Neuronal stem cell (in vitro differentiated cells): Measurements from ENCODE around the gene DNAJC6.

Source experiments
- DNase-seq: peaks from one replicate; pipeline ENCODE4 v3.0.0-alpha.2; 2013; ENCODE audit warnings: low spot score
- H2AFZ ChIP-seq: one replicate; pipeline ENCODE4 v1.6.1; 2013; ENCODE audit warnings: mild to moderate bottlenecking, low read length, inconsistent platforms
- H2AK5ac ChIP-seq: 2 replicates; pipeline ENCODE4 v1.6.1; 2013; ENCODE audit warnings: low read depth, mild to moderate bottlenecking, inconsistent platforms, low read length, moderate library complexity, mixed read lengths
- H2BK120ac ChIP-seq: 2 replicates; pipeline ENCODE4 v1.6.1; 2013; ENCODE audit warnings: low read depth, mild to moderate bottlenecking, inconsistent platforms, low read length, moderate library complexity, mixed read lengths
- H2BK12ac ChIP-seq: one replicate; pipeline ENCODE4 v1.6.1; 2013; ENCODE audit warnings: low read length, inconsistent platforms
- H2BK15ac ChIP-seq: 2 replicates; pipeline ENCODE4 v1.6.1; 2013; ENCODE audit warnings: mild to moderate bottlenecking, low read length, inconsistent platforms, mixed read lengths
- H2BK5ac ChIP-seq: one replicate; pipeline ENCODE4 v1.6.1; 2013; ENCODE audit warnings: inconsistent platforms, mild to moderate bottlenecking, low read length, moderate library complexity
- H3K14ac ChIP-seq: one replicate; pipeline ENCODE4 v1.6.1; 2013; ENCODE audit warnings: low read length, inconsistent platforms
- H3K18ac ChIP-seq: 2 replicates; pipeline ENCODE4 v1.6.1; 2013; ENCODE audit warnings: low read length, inconsistent platforms
- H3K23ac ChIP-seq: 2 replicates; pipeline ENCODE4 v1.6.1; 2013; ENCODE audit warnings: low read depth, mild to moderate bottlenecking, mixed read lengths, low read length, inconsistent platforms; ENCODE audit not compliant: poor library complexity
- H3K27ac ChIP-seq: replicated peaks from 3 replicates; pipeline ENCODE4 v1.5.1; 2013; ENCODE audit warnings: low read length, inconsistent platforms
- H3K27me3 ChIP-seq, 3 experiments: 2 replicates each; pipeline ENCODE4 v1.6.1; 2013; ENCODE audit warnings: low read length in 3 of 3, mild to moderate bottlenecking in 2 of 3, inconsistent platforms in 1 of 3, low read depth in 1 of 3, mixed read lengths in 1 of 3, moderate library complexity in 1 of 3; ENCODE audit not compliant: control insufficient read depth in 3 of 3, insufficient read depth in 3 of 3
- H3K36me3 ChIP-seq, 2 donors: replicated peaks in 1 of 2; 2 replicates each; pipeline ENCODE4 v1.6.1; 2013; ENCODE audit warnings: low read length in 2 of 2; ENCODE audit not compliant: control insufficient read depth in 2 of 2, insufficient read depth in 2 of 2
- H3K4ac ChIP-seq: 2 replicates; pipeline ENCODE4 v1.6.1; 2013; ENCODE audit warnings: inconsistent platforms, mild to moderate bottlenecking, low read length, moderate library complexity
- H3K4me1 ChIP-seq, 2 donors: 1 replicate in 1 of 2; 2 replicates in 1 of 2; pipeline ENCODE4 v1.6.1; 2013; ENCODE audit warnings: low read length in 2 of 2, low read depth in 1 of 2; ENCODE audit not compliant: control insufficient read depth in 2 of 2, insufficient read depth in 1 of 2
- H3K4me2 ChIP-seq: one replicate; pipeline ENCODE4 v1.6.1; 2013; ENCODE audit warnings: mild to moderate bottlenecking, low read length, inconsistent platforms; ENCODE audit not compliant: insufficient read depth, poor library complexity, severe bottlenecking
- H3K4me3 ChIP-seq, 2 donors: 2 replicates each; pipeline ENCODE4 v1.5.1; 2013; ENCODE audit warnings: low read length in 2 of 2, mild to moderate bottlenecking in 2 of 2, inconsistent platforms in 1 of 2, moderate library complexity in 1 of 2
- H3K79me1 ChIP-seq: one replicate; pipeline ENCODE4 v1.6.1; 2013; ENCODE audit warnings: low read depth, mild to moderate bottlenecking, inconsistent platforms, low read length, moderate library complexity
- H3K9ac ChIP-seq: one replicate; pipeline ENCODE4 v1.6.1; 2013; ENCODE audit warnings: mild to moderate bottlenecking, low read depth, low read length, inconsistent platforms; ENCODE audit not compliant: poor library complexity
- H3K9me3 ChIP-seq, 2 donors: replicated peaks in 1 of 2; 2 replicates each; pipeline versions ENCODE3 to v1.6.1; 2013; ENCODE audit warnings: low read length in 2 of 2, mild to moderate bottlenecking in 2 of 2, inconsistent platforms in 1 of 2, low read depth in 1 of 2, mixed read lengths in 1 of 2, moderate library complexity in 1 of 2; ENCODE audit not compliant: control insufficient read depth in 2 of 2, insufficient read depth in 1 of 2
- H4K8ac ChIP-seq: one replicate; pipeline ENCODE4 v1.6.1; 2013; ENCODE audit warnings: low read depth, mild to moderate bottlenecking, inconsistent platforms, low read length, moderate library complexity
- H4K91ac ChIP-seq: one replicate; pipeline ENCODE4 v1.6.1; 2013; ENCODE audit warnings: low read length, low read depth, mild to moderate bottlenecking, inconsistent platforms; ENCODE audit not compliant: poor library complexity
- WGBS, 2 donors: extraction: QIAGEN DNeasy Blood & Tissue Kit; methylation state at CpG; one replicate each; pipeline ENCODE4 v1.1.7; 2013; ENCODE audit warnings: missing lambda C conversion rate in 2 of 2, mixed read lengths in 1 of 2; ENCODE audit not compliant: insufficient read length in 2 of 2, insufficient replicate concordance in 1 of 2; ENCODE audit errors: extremely low coverage in 2 of 2; 5-methylcytosine and 5-hydroxymethylcytosine counted together

Gene DNAJC6

GRCh38 chr1:65355031-65355712 lies 45.8 kb downstream of the DNAJC6 start:
- H3K36me3 ChIP-seq, result no peaks in the 10 kb centered on the region
- no peaks in the 10 kb centered on the region for H3K9me3 ChIP-seq
- H3K18ac ChIP-seq, result no peak overlapping the region
- H2BK5ac ChIP-seq, result no peak overlapping the region
- H3K23ac ChIP-seq, result no peak overlapping the region
- H3K27ac ChIP-seq, result no peak overlapping the region
- H3K4ac ChIP-seq, result no peak overlapping the region
- no peak overlapping the region for H4K91ac ChIP-seq
- H3K27me3 ChIP-seq, result no peaks in the 10 kb centered on the region
- no peak overlapping the region for H2AFZ ChIP-seq
- H2BK120ac ChIP-seq, result no peak overlapping the region
- no peak overlapping the region for H3K9ac ChIP-seq
- H3K4me2 ChIP-seq, result no peak overlapping the region
- H2BK15ac ChIP-seq, result no peak overlapping the region
- no peak overlapping the region for H4K8ac ChIP-seq
- H3K14ac ChIP-seq, result no peak overlapping the region
- H3K4me1 ChIP-seq, result peaks cover 0 to 3% of the 10 kb centered on the region in 2 donors
- no peak overlapping the region for H2BK12ac ChIP-seq
- WGBS, 2 donors, result no CpG with 5 or more reads among the region's 7 CpGs
- no peak overlapping the region for H2AK5ac ChIP-seq
- no peak for DNase-seq
- peak overlapping the region in 1 of 2 donors; percentile 48 for H3K4me3 ChIP-seq
- H3K79me1 ChIP-seq, result no peaks in the 10 kb centered on the region

GRCh38 chr1:65357291-65357960 lies 48.1 kb downstream of the DNAJC6 start:
- Histone ChIP-seq H3K4me3 (no peak overlapping the region), H3K36me3 (no peaks in the 10 kb centered on the region), H3K9ac (no peak overlapping the region), H2BK12ac (no peak overlapping the region), H3K79me1 (no peaks in the 10 kb centered on the region), H3K23ac (no peak overlapping the region), H2BK15ac (no peak overlapping the region), H3K4me2 (no peak overlapping the region), H3K27me3 (no peaks in the 10 kb centered on the region), H2BK120ac (no peak overlapping the region), H2AFZ (no peak overlapping the region), H3K27ac (no peak overlapping the region), H3K9me3 (peaks cover 0 to 2% of the 10 kb centered on the region in 2 donors), H3K4ac (no peak overlapping the region), H4K8ac (no peak overlapping the region), H2AK5ac (no peak overlapping the region), H3K18ac (no peak overlapping the region), H4K91ac (no peak overlapping the region), H3K4me1 (peaks cover 0 to 1% of the 10 kb centered on the region in 2 donors), H3K14ac (no peak overlapping the region), H2BK5ac (no peak overlapping the region)
- no peak for DNase-seq
- WGBS, 2 donors, result no CpG with 5 or more reads among the region's 6 CpGs

GRCh38 chr1:65359888-65360287 lies 50.5 kb downstream of the DNAJC6 start:
- Histone ChIP-seq H4K91ac (no peak overlapping the region), H2AFZ (no peak overlapping the region), H3K23ac (no peak overlapping the region), H3K27ac (no peak overlapping the region), H3K79me1 (no peaks in the 10 kb centered on the region), H3K18ac (no peak overlapping the region), H3K9ac (no peak overlapping the region), H2BK12ac (no peak overlapping the region), H2BK5ac (no peak overlapping the region), H2AK5ac (no peak overlapping the region), H3K4me1 (peaks cover 0 to 3% of the 10 kb centered on the region in 2 donors), H3K27me3 (peaks cover 0 to 4% (median 0%) of the 10 kb centered on the region in 3 experiments), H3K4me2 (no peak overlapping the region), H2BK120ac (no peak overlapping the region), H3K36me3 (no peaks in the 10 kb centered on the region), H3K9me3 (peaks cover 0 to 2% of the 10 kb centered on the region in 2 donors), H3K4ac (no peak overlapping the region), H4K8ac (no peak overlapping the region), H3K4me3 (no peak overlapping the region), H2BK15ac (no peak overlapping the region), H3K14ac (no peak overlapping the region)
- no peak for DNase-seq
- no CpG with 5 or more reads among the region's 3 CpGs for WGBS, 2 donors

- H3K4me2 ChIP-seq, result no peak overlapping the region
- no peak overlapping the region for H2BK120ac ChIP-seq
- no peak overlapping the region for H4K8ac ChIP-seq
- peaks cover 0 to 4% (median 0%) of the 10 kb centered on the region in 3 experiments for H3K27me3 ChIP-seq
- peak overlapping the region; percentile 69 for H3K23ac ChIP-seq
- no peak overlapping the region for H3K14ac ChIP-seq
- no CpG with 5 or more reads among the region's 5 CpGs for WGBS, 2 donors
- no peak overlapping the region for H2BK5ac ChIP-seq
- no peaks in the 10 kb centered on the region for H3K79me1 ChIP-seq
- H3K18ac ChIP-seq, result peak overlapping the region; percentile 13
- DNase-seq, result no peak
- no peak overlapping the region for H3K9ac ChIP-seq
- no peaks in the 10 kb centered on the region for H3K36me3 ChIP-seq
- H2AFZ ChIP-seq, result no peak overlapping the region
- H3K4me3 ChIP-seq, result no peak overlapping the region
- H2AK5ac ChIP-seq, result no peak overlapping the region
- H3K4ac ChIP-seq, result no peak overlapping the region
- H4K91ac ChIP-seq, result no peak overlapping the region
- peaks cover 0 to 2% of the 10 kb centered on the region in 2 donors for H3K4me1 ChIP-seq
- H2BK12ac ChIP-seq, result no peak overlapping the region
- no peak overlapping the region for H2BK15ac ChIP-seq
- no peak overlapping the region for H3K27ac ChIP-seq
- H3K9me3 ChIP-seq, result peaks cover 0 to 2% of the 10 kb centered on the region in 2 donors
Observed at GRCh38 chr1:65360648-65361047, 51.3 kb downstream of the DNAJC6 start.
